ENCODE results near the gene SRGAP1.

SRGAP1 gene

DNA sequence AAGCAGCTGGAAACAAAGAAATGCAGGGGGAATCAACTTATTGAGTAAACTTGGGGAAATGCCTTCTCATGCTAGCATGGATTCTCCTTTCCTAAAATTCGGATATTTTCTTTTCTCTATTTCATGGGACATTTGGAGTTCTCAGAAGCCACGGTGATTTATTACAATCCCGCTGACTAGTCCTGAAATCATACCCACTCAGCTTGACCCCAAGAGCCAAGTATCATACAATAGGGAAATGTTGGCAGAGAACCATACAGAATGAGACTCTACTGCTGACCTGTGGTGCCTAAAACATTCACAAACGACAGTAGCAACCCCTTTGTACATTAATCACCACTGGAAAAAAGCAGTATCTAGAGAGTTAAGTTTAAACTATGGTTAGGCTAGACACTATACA, 265.2 kb downstream of the SRGAP1 start (continued):
- TF ChIP-seq, protein P1, sequence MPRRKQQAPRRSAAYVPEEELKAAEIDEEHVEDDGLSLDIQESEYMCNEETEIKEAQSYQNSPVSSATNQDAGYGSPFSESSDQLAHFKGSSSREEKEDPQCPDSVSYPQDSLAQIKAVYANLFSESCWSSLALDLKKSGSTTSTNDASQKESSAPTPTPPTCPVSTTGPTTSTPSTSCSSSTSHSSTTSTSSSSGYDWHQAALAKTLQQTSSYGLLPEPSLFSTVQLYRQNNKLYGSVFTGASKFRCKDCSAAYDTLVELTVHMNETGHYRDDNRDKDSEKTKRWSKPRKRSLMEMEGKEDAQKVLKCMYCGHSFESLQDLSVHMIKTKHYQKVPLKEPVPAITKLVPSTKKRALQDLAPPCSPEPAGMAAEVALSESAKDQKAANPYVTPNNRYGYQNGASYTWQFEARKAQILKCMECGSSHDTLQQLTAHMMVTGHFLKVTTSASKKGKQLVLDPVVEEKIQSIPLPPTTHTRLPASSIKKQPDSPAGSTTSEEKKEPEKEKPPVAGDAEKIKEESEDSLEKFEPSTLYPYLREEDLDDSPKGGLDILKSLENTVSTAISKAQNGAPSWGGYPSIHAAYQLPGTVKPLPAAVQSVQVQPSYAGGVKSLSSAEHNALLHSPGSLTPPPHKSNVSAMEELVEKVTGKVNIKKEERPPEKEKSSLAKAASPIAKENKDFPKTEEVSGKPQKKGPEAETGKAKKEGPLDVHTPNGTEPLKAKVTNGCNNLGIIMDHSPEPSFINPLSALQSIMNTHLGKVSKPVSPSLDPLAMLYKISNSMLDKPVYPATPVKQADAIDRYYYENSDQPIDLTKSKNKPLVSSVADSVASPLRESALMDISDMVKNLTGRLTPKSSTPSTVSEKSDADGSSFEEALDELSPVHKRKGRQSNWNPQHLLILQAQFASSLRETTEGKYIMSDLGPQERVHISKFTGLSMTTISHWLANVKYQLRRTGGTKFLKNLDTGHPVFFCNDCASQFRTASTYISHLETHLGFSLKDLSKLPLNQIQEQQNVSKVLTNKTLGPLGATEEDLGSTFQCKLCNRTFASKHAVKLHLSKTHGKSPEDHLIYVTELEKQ (tag by site-specific recombination; IDR thresholded peaks at IDR 0.05; ENCODE audit: borderline replicate concordance) = no peak
- TF ChIP-seq, protein P2, sequence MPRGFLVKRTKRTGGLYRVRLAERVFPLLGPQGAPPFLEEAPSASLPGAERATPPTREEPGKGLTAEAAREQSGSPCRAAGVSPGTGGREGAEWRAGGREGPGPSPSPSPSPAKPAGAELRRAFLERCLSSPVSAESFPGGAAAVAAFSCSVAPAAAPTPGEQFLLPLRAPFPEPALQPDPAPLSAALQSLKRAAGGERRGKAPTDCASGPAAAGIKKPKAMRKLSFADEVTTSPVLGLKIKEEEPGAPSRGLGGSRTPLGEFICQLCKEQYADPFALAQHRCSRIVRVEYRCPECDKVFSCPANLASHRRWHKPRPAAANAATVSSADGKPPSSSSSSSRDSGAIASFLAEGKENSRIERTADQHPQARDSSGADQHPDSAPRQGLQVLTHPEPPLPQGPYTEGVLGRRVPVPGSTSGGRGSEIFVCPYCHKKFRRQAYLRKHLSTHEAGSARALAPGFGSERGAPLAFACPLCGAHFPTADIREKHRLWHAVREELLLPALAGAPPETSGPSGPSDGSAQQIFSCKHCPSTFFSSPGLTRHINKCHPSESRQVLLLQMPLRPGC (tag by site-specific recombination; IDR thresholded peaks at IDR 0.05) = no peak
- no peak for TF ChIP-seq GLIS2 (tag by site-specific recombination; IDR thresholded peaks at IDR 0.05)
- TF ChIP-seq ZNF776 (tag by site-specific recombination; IDR thresholded peaks at IDR 0.05; ENCODE audit: borderline replicate concordance) = no peak
- TF ChIP-seq ZNF549 (tag by site-specific recombination; IDR thresholded peaks at IDR 0.05) = no peak
- no peak for TF ChIP-seq ZNF211 (tag by site-specific recombination; IDR thresholded peaks at IDR 0.05; ENCODE audit: low read depth)
- no peak for TF ChIP-seq REPIN1 (tag by site-specific recombination; IDR thresholded peaks at IDR 0.05; ENCODE audit: low read depth)
- no peak for TF ChIP-seq ZNF335 (tag by site-specific recombination; conservative IDR thresholded peaks at IDR 0.05)

DNA sequence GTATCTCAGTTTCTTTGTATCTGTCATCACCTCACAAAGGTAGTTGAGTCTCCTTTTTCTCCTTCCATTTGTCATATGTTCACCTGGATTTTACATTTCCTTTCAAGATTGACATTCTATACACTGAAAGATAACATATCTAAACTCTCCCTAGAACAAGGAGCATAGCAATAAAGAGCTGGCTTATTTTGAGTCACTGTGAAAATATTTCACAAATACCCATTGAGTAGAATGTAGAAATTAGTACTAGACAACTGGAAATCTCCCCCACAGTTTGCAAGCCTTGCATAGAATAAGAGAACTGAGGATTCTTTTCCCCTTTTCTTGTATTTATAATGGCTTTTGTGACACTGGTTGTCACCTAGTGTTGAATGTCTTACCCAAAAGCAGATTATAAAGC, 266.4 kb downstream of the SRGAP1 start:
- CTCF ChIA-PET = interaction anchor here (0.6 kb wide), 1 partner anchor 14 kb away, joined by 4 read pairs; no protein-coding TSS in a partner anchor
- TF ChIP-seq ZNF121 (tag by site-specific recombination; IDR thresholded peaks at IDR 0.05) (no peak), ZSCAN16 (tag by site-specific recombination; IDR thresholded peaks at IDR 0.05) (no peak), ZNF350 (tag by site-specific recombination; IDR thresholded peaks at IDR 0.05) (no peak), HOXA7 (CRISPR knock-in tag; IDR thresholded peaks at IDR 0.05; ENCODE audit: borderline replicate concordance) (no peak), TRIM28 (IDR thresholded peaks at IDR 0.05; ENCODE audit: borderline replicate concordance, low read length) (no peak), ZFP37 (tag by site-specific recombination; IDR thresholded peaks at IDR 0.05) (no peak), ZNF324 (tag by site-specific recombination; IDR thresholded peaks at IDR 0.05) (no peak), ZFP69B (tag by site-specific recombination; IDR thresholded peaks at IDR 0.05) (no peak), ZNF571 (tag by site-specific recombination; IDR thresholded peaks at IDR 0.05) (no peak), ZNF169 (tag by site-specific recombination; IDR thresholded peaks at IDR 0.05) (no peak), KLF10 (tag by site-specific recombination; IDR thresholded peaks at IDR 0.05) (no peak), ZNF560 (tag by site-specific recombination; IDR thresholded peaks at IDR 0.05; ENCODE audit: borderline replicate concordance) (no peak), ZFP3 (tag by site-specific recombination; IDR thresholded peaks at IDR 0.05; ENCODE audit: low read depth) (no peak)
- TF ChIP-seq, protein P3, sequence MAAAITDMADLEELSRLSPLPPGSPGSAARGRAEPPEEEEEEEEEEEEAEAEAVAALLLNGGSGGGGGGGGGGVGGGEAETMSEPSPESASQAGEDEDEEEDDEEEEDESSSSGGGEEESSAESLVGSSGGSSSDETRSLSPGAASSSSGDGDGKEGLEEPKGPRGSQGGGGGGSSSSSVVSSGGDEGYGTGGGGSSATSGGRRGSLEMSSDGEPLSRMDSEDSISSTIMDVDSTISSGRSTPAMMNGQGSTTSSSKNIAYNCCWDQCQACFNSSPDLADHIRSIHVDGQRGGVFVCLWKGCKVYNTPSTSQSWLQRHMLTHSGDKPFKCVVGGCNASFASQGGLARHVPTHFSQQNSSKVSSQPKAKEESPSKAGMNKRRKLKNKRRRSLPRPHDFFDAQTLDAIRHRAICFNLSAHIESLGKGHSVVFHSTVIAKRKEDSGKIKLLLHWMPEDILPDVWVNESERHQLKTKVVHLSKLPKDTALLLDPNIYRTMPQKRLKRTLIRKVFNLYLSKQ (tag by site-specific recombination; IDR thresholded peaks at IDR 0.05; ENCODE audit: borderline replicate concordance) = no peak
- TF ChIP-seq, protein P4, sequence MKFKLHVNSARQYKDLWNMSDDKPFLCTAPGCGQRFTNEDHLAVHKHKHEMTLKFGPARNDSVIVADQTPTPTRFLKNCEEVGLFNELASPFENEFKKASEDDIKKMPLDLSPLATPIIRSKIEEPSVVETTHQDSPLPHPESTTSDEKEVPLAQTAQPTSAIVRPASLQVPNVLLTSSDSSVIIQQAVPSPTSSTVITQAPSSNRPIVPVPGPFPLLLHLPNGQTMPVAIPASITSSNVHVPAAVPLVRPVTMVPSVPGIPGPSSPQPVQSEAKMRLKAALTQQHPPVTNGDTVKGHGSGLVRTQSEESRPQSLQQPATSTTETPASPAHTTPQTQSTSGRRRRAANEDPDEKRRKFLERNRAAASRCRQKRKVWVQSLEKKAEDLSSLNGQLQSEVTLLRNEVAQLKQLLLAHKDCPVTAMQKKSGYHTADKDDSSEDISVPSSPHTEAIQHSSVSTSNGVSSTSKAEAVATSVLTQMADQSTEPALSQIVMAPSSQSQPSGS (tag by site-specific recombination; IDR thresholded peaks at IDR 0.05; ENCODE audit: low read depth) = no peak
- TF ChIP-seq, protein P5, sequence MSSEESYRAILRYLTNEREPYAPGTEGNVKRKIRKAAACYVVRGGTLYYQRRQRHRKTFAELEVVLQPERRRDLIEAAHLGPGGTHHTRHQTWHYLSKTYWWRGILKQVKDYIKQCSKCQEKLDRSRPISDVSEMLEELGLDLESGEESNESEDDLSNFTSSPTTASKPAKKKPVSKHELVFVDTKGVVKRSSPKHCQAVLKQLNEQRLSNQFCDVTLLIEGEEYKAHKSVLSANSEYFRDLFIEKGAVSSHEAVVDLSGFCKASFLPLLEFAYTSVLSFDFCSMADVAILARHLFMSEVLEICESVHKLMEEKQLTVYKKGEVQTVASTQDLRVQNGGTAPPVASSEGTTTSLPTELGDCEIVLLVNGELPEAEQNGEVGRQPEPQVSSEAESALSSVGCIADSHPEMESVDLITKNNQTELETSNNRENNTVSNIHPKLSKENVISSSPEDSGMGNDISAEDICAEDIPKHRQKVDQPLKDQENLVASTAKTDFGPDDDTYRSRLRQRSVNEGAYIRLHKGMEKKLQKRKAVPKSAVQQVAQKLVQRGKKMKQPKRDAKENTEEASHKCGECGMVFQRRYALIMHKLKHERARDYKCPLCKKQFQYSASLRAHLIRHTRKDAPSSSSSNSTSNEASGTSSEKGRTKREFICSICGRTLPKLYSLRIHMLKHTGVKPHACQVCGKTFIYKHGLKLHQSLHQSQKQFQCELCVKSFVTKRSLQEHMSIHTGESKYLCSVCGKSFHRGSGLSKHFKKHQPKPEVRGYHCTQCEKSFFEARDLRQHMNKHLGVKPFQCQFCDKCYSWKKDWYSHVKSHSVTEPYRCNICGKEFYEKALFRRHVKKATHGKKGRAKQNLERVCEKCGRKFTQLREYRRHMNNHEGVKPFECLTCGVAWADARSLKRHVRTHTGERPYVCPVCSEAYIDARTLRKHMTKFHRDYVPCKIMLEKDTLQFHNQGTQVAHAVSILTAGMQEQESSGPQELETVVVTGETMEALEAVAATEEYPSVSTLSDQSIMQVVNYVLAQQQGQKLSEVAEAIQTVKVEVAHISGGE (tag by site-specific recombination; conservative IDR thresholded peaks at IDR 0.05; ENCODE audit: low read depth) = no peak

More for the DNA sequence above, 266.4 kb downstream of the SRGAP1 start:
- Histone ChIP-seq H3K4me3 (ENCODE audit: low read depth, low read length) (no peak overlapping the region), H3K27ac (ENCODE audit: extremely low read depth, low read depth, low read length) (no peak overlapping the region), H3K9me3 (ENCODE audit: control insufficient read depth, insufficient read depth, low read depth, low read length) (no peaks in the 10 kb centered on the region), H3K4me1 (ENCODE audit: control insufficient read depth, insufficient read depth, low read length) (no peaks in the 10 kb centered on the region), H3K36me3 (ENCODE audit: control insufficient read depth in 2 of 2, insufficient read depth in 1 of 2, low read length in 2 of 2) (no peaks in the 10 kb centered on the region)
- POLR2A ChIA-PET = no interaction called here
